ENCODE measurements around the gene ZNF346.
"Not testable (repeated sequence)": the region's sequence is repeated elsewhere in the genome, so short reads cannot be mapped to it uniquely, and the experiment has no call there.

ZNF346 gene

GRCh38 chr5:176987583-176987982, 34.9 kb upstream of the ZNF346 start:
- TF ChIP-seq CTCF (IDR thresholded peaks at IDR 0.05; ENCODE audit: borderline replicate concordance, insufficient read depth, low read depth, low read length), result no peak
- no peak overlapping the region for H3K4me3 ChIP-seq (ENCODE audit: low read depth, low read length)

- not testable (repeated sequence) for H3K4me3 ChIP-seq (ENCODE audit: low read depth, low read length)
These were observed 29.4 kb upstream of the ZNF346 start for GRCh38 chr5:176993081-176993480.

- no peak overlapping the region for H3K4me3 ChIP-seq (ENCODE audit: low read depth, low read length)
- TF ChIP-seq CTCF (IDR thresholded peaks at IDR 0.05; ENCODE audit: borderline replicate concordance, insufficient read depth, low read depth, low read length), result no peak
These were observed 27.9 kb upstream of the ZNF346 start for GRCh38 chr5:176994460-176995121.

- no peak for TF ChIP-seq CTCF (IDR thresholded peaks at IDR 0.05; ENCODE audit: borderline replicate concordance, insufficient read depth, low read depth, low read length)
- H3K4me3 ChIP-seq (ENCODE audit: low read depth, low read length), result no peak overlapping the region
These were observed 27.4 kb upstream of the ZNF346 start for GRCh38 chr5:176995122-176995490.

GRCh38 chr5:176995896-176996767, 26.4 kb upstream of the ZNF346 start:
- H3K4me3 ChIP-seq (ENCODE audit: low read depth, low read length), result no peak overlapping the region
- no peak for TF ChIP-seq CTCF (IDR thresholded peaks at IDR 0.05; ENCODE audit: borderline replicate concordance, insufficient read depth, low read depth, low read length)

- no peak overlapping the region for H3K4me3 ChIP-seq (ENCODE audit: low read depth, low read length)
- no peak for TF ChIP-seq CTCF (IDR thresholded peaks at IDR 0.05; ENCODE audit: borderline replicate concordance, insufficient read depth, low read depth, low read length)
These were observed 25.7 kb upstream of the ZNF346 start for GRCh38 chr5:176996780-176997179.

- H3K4me3 ChIP-seq (ENCODE audit: low read depth, low read length), result no peak overlapping the region
- no peak for TF ChIP-seq CTCF (IDR thresholded peaks at IDR 0.05; ENCODE audit: borderline replicate concordance, insufficient read depth, low read depth, low read length)
These were observed 23.7 kb upstream of the ZNF346 start for GRCh38 chr5:176998828-176999227.

- H3K4me3 ChIP-seq (ENCODE audit: low read depth, low read length), result not testable (repeated sequence)
These were observed 23.0 kb upstream of the ZNF346 start for GRCh38 chr5:176999526-176999925.
